Muscle layer of duodenum (tissue), 2 donors: Measurements from ENCODE around the gene EGF.

Experiments used
- H3K27ac ChIP-seq: one replicate; pipeline ENCODE4 v1.7.0; 2013; ENCODE audit warnings: mild to moderate bottlenecking, low read length
- H3K27me3 ChIP-seq: one replicate; pipeline ENCODE4 v1.7.0; 2013; ENCODE audit warnings: low read depth, mild to moderate bottlenecking, control low read depth, low read length
- H3K36me3 ChIP-seq, 2 donors: one replicate each; pipeline ENCODE4 v1.7.0; 2013; ENCODE audit warnings: low read length in 2 of 2, control low read depth in 1 of 2, mild to moderate bottlenecking in 1 of 2; ENCODE audit not compliant: insufficient read depth in 2 of 2, control insufficient read depth in 1 of 2
- H3K4me1 ChIP-seq, 2 donors: one replicate each; pipeline ENCODE4 v1.7.0; 2013; ENCODE audit warnings: low read length in 2 of 2, mild to moderate bottlenecking in 2 of 2, control low read depth in 1 of 2, moderate library complexity in 1 of 2; ENCODE audit not compliant: insufficient read depth in 2 of 2, control insufficient read depth in 1 of 2
- H3K4me3 ChIP-seq, 2 donors: one replicate each; pipeline ENCODE4 v1.7.0; 2013; ENCODE audit warnings: low read length in 2 of 2, low read depth in 1 of 2, mild to moderate bottlenecking in 1 of 2
- H3K9me3 ChIP-seq, 2 donors: one replicate each; pipeline ENCODE4 v1.7.0; 2013; ENCODE audit warnings: low read length in 2 of 2, control low read depth in 1 of 2, mild to moderate bottlenecking in 1 of 2; ENCODE audit not compliant: control insufficient read depth in 1 of 2
- donor health status: healthy.

Gene EGF

DNA sequence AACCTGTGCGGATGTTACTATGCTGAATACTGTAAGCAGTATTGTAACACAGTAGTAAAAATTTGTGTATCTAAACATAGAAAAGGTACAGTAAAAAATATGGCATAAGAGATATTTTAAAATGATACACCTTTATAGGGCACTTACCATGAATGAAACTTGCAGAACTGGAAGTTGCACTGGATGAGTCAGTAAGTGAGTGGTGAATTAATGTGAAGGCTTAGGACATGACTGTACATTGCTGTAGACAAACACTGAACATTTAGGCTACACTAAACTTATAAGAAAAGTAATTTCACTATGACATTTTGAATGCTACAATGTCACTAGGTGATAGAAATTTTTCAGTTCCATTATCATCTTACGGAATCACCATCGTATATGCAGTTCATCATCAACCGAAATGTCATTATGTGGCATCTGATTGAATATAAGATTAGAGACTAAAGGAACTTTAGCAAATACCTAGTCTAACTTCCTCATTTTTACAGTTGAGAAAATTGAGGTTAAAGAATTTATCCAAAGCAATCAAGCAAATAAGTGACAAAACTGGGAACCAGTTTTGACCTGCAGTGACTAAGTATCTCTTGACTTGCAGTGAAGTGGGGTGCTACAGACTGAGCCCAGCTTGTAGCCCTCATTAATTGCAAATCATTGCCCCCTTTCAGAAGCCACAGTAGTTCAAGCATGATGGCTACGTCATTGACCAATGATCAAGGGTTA, 55.3 kb downstream of the EGF start:
- Histone ChIP-seq H3K27ac (no peak overlapping the region), H3K4me3 (no peak overlapping the region), H3K36me3 (no peaks in the 10 kb centered on the region), H3K27me3 (no peaks in the 10 kb centered on the region), H3K4me1 (no peaks in the 10 kb centered on the region), H3K9me3 (no peaks in the 10 kb centered on the region)

DNA sequence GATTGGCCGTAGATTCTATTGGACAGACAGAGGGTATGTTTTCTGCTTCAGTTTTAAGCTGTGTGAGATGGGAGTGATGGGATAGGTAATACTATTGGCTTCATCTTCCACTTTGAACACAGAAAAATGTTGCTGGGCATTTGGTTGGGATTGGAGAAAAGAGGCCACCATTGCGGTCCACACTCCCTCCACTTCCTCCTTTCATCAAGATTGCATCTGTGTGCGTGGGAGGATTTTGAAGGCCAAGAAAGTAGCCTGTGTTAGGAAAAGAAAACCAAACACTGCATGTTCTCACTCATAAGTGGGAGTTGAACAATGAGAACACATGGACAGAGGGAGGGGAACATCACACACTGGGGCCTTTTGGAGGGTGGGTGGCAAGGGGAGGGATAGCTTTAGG, 56.4 kb downstream of the EGF start:
- Histone ChIP-seq H3K4me3 (no peak overlapping the region), H3K9me3 (no peaks in the 10 kb centered on the region), H3K4me1 (no peaks in the 10 kb centered on the region), H3K36me3 (no peaks in the 10 kb centered on the region), H3K27me3 (no peaks in the 10 kb centered on the region), H3K27ac (no peak overlapping the region)

DNA sequence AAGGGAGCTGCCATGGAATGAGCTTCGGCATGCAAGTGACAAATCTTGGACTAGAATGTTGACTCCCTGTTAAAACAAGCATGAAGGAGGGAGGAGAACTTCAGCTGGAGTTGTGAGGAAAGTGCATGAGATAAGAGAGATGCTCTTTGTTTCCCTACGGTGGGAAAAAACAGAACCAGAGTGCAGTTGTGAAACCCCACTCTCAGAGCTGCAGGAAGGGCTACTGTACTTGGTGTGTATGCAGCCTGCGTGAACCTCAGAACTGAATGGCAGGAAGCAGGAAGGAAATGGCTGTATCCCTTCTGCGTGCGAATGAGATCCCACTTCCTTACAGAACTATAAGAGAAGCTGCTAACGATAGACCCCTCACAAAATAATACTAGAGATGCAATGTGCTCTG, 57.2 kb downstream of the EGF start:
- no peaks in the 10 kb centered on the region for H3K36me3 ChIP-seq
- H3K27ac ChIP-seq, result no peak overlapping the region
- H3K4me3 ChIP-seq, result no peak overlapping the region
- H3K4me1 ChIP-seq, result no peaks in the 10 kb centered on the region
- H3K27me3 ChIP-seq, result no peaks in the 10 kb centered on the region
- no peaks in the 10 kb centered on the region for H3K9me3 ChIP-seq

DNA sequence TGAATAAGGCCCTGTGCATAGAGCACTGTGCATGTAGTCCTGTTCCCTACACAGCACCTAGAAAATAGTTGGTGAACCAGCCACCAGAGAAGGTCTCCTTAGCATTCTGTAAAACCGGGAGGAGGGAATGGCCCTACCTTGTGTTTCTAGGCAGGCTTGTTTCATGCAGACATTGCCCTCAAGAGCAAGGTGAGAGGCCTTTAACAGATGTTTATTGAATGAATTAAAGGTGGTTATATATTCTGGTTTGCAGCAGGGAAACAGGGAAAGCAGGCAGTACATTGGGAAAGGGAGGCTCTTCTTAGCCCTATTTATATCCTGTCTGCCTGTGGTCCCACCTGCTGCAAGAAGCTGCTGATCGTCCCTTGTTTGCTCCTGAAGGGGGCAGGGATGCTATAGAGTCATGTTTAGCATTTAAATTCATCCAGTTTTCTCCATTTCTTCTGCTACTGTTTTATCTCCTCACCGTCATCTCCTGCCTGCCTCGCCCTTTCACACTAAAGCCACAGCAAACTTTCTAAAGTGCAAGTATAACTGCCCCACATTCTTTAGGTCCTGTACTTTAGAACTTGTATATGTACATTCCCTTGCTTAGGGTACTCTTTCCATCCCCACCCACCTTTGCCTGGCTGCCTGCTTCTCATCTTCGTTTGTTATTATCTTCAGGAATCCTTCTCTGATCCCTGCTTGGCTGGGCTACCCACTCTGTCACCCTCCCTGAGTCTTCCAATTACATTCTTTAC, 60.3 kb downstream of the EGF start:
- Histone ChIP-seq H3K4me1 (no peaks in the 10 kb centered on the region), H3K27me3 (no peaks in the 10 kb centered on the region), H3K4me3 (no peak overlapping the region), H3K36me3 (no peaks in the 10 kb centered on the region), H3K27ac (no peak overlapping the region), H3K9me3 (no peaks in the 10 kb centered on the region)

DNA sequence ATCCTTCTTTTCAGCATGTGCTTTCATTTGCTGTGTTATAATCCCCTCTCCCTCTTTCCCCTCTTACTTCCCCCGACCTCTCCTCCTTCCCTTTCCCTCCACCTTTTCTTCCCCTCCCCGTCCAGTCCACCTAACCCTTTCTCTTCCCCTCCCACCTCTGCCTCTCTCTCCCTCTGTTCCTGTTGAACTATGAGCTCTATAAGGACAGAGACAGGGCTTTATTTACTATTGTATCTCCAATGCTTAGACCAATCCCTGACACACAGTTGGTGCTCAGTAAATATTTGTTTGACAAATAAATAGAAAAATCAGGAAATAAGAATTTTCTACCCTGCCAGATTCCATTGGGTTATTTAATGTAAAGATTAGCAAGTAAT, 60.8 kb downstream of the EGF start:
- Histone ChIP-seq H3K36me3 (no peaks in the 10 kb centered on the region), H3K4me3 (no peak overlapping the region), H3K9me3 (no peaks in the 10 kb centered on the region), H3K27ac (no peak overlapping the region), H3K4me1 (no peaks in the 10 kb centered on the region), H3K27me3 (no peaks in the 10 kb centered on the region)

DNA sequence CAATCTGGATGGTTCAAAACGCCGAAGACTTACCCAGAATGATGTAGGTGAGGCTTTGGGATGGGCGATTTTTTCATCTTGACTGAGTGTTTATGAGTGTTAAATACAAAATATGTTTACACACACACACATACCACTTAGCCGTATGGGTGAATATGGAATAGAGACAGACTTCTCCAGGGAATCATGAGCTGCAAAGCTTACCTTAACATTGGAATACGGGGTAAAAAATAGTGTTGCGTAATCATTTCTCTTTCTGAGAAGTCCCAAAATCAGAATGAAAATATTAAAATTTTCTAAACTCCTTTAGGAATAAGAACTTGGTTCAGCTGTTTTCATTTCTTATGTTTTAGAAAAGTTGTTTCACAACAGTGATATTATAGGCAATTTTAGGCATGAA, 63.5 kb downstream of the EGF start:
- Histone ChIP-seq H3K9me3 (no peaks in the 10 kb centered on the region), H3K4me3 (no peak overlapping the region), H3K4me1 (no peaks in the 10 kb centered on the region), H3K27me3 (no peaks in the 10 kb centered on the region), H3K36me3 (no peaks in the 10 kb centered on the region), H3K27ac (no peak overlapping the region)

DNA sequence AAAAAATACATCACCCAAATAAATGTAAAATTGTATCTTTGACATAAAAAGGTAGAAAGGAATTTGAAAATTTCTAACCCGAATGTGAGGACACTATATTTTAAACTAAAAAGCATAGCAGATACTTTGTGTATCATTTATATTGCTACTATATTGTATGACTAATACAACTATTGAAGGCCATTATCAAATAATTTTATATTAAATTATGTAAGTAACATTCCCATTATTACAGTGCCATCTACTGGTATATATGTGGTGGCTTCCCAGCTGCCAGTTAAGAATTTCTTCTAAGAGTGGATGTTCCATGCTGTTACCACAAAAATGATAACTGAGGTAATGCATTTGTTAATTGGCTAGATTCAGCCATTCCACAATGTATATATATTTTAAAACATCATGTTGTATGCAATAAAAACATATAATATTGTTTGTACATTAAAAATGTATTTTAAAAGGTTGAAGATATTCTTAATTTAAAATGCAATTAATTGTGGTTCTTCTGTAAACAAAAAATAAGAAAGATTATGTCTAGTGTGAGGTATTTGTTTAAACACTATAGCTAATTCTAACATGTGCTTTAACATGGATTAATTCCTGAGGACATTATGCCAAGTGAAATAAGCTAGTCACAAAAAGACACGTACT, 65.3 kb downstream of the EGF start:
- no peaks in the 10 kb centered on the region for H3K9me3 ChIP-seq
- no peaks in the 10 kb centered on the region for H3K27me3 ChIP-seq
- H3K27ac ChIP-seq, result no peak overlapping the region

DNA sequence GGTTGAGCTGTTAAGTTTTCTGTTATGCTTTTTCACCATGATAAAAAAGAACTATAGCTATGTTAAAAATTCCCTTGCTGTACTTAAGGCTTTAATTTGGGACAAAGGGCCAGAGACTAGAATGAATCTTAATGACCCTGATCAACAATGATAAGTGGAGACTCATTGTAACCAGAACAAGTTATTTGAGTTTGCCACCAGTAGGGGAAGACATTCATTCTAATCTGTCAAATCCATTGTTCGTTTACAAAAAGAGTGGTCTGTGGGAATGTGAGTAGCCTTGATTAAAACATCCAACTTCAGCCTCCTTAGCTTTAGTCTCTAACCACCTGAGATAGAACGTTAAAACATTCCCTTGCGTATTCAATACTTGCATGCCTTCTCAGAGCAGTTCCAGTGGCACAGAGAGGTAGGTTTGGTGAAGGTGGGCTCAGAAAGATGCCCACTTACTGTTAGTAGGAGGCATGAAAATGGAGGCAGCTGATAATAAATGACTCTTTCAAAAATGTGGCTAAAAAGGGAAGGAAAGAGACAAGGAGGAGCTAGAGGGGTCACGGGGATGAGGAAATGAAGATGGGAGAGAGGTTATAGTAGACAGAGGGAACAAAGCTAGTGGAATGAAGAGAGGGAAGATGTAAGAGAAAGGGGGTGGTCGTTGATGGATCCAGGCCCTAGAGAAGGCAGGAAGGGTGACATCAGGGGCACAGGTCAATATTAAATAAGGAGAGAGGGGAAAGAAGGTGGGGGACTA, 66.2 kb downstream of the EGF start:
- Histone ChIP-seq H3K4me1 (no peaks in the 10 kb centered on the region), H3K36me3 (no peaks in the 10 kb centered on the region), H3K27ac (no peak overlapping the region), H3K9me3 (no peaks in the 10 kb centered on the region), H3K27me3 (no peaks in the 10 kb centered on the region), H3K4me3 (no peak overlapping the region)

More for the DNA sequence above, 65.3 kb downstream of the EGF start:
- no peak overlapping the region for H3K4me3 ChIP-seq
- H3K4me1 ChIP-seq, result no peaks in the 10 kb centered on the region
- H3K36me3 ChIP-seq, result no peaks in the 10 kb centered on the region

DNA sequence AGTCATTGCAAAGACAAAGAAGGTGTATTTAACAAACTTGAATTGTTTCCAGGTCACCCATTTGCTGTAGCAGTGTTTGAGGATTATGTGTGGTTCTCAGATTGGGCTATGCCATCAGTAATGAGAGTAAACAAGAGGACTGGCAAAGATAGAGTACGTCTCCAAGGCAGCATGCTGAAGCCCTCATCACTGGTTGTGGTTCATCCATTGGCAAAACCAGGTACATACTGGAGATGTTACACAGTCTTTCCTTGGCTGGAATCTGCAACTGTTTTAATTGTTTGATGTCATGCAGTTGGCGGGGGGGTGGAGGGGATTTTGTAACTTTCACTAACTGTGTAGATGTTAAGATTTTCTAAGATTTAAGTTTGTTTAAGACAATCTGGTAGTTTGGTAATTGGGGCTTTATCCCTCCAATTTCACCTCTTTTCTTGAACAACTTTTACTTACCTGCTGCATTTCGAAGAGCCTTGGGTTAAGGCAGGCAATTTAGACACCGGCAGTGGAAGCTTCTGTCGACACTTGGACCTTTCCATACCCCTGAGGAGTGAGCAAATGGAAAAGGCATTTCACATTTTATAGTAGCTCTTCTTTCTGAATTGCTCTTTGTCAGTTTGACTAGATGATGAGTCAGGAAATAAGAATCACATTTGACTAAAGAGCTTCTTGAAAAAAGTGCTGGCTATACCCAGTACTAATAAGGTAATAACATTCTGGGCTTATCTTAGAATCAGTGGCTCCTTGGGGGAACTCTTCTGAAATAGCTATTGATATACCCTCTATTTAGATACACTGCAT, 67.4 kb downstream of the EGF start:
- Histone ChIP-seq H3K36me3 (no peaks in the 10 kb centered on the region), H3K27ac (no peak overlapping the region), H3K27me3 (no peaks in the 10 kb centered on the region), H3K9me3 (no peaks in the 10 kb centered on the region), H3K4me3 (no peak overlapping the region), H3K4me1 (no peaks in the 10 kb centered on the region)

DNA sequence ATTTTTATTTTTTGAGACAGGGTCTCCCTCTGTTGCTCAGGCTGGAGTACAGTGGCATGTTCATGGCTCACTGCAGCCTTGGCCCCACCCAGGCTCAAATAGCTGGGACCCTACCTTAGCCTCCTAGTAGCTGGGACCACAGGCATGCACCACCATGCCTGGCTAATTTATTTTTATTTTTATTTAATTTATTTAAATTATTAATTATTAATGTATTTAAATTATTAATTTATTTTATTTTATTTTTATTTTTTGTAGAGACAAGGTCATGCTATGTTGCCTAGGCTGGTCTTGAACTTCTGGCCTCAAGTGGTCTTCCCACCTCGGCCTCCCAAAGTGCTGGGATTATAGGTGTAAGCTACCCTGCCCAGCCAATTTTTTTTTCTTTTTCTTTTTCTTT, 69.3 kb downstream of the EGF start:
- no peaks in the 10 kb centered on the region for H3K27me3 ChIP-seq
- H3K4me3 ChIP-seq, result no peak overlapping the region
- no peak overlapping the region for H3K27ac ChIP-seq
- no peaks in the 10 kb centered on the region for H3K4me1 ChIP-seq
- H3K36me3 ChIP-seq, result no peaks in the 10 kb centered on the region
- no peaks in the 10 kb centered on the region for H3K9me3 ChIP-seq
